Fibroblast of lung (primary cell): Measurements from ENCODE around the gene ARHGAP10.

Source experiments
- CTCF ChIP-seq, 2 donors: IDR thresholded peaks in 1 of 2; conservative IDR thresholded peaks in 1 of 2; 1 replicate in 1 of 2; 2 replicates in 1 of 2; pipeline ENCODE4 v1.5.1; 2011 to 2012; ENCODE audit warnings: low read length in 2 of 2, control low read depth in 1 of 2, inconsistent platforms in 1 of 2, low read depth in 1 of 2, mild to moderate bottlenecking in 1 of 2
- EZH2 ChIP-seq: IDR thresholded peaks from 2 replicates; pipeline ENCODE4 v1.5.1; 2012; ENCODE audit warnings: low read length, control low read depth, mild to moderate bottlenecking; ENCODE audit errors: missing control alignments

DNA sequence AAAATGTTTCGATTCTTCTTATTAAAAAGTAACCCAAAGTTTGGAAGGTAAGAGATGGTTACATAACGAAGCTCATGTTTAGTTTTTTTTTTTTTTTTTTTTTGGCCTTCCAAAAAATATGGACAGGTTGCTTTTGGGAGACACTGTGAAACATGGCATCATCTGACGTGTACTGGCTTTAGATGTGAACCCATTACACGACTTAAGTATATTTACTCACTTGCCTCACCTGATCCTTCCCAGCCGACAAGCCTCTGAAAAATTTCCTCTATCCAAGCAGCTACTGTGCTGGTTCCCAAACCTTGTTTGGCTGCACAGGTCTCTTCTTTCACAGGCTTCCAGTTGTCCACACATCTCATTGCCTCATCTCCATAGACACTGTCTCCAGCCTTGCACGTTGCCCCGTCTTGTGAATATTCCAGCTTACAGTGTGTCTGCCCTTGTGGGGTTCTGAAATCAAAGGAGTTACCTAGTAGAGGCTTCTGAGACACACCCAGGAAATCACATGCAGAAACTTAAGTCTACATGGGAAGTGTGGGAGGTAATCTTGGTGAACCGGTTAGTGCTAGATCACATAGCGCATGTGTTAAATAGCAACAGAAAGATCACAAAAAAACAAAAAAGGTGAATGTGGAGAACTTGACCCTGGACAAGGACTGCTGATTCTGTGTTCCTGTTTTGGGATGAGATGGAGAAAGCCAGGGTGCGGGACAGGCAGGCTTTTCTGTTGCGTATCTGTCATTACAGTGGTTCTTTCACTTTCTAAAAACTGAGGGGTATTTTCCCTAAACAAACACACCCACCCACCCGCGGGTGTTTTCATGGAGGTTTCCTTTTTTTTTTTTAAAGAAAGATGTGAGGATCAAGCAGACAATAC is 328.6 kb downstream of the ARHGAP10 start:
- TF ChIP-seq CTCF (conservative IDR thresholded peaks at IDR 0.05 in 1 of 2, IDR thresholded peaks at IDR 0.05 in 1 of 2; ENCODE audit: low read depth in 1 of 2, low read length in 2 of 2) (no peak), EZH2 (no peak)
